Measurements from ENCODE around the gene PHOSPHO2.
"Not testable (repeated sequence)": the region's sequence is repeated elsewhere in the genome, so short reads cannot be mapped to it uniquely, and the experiment has no call there.

Gene PHOSPHO2

DNA sequence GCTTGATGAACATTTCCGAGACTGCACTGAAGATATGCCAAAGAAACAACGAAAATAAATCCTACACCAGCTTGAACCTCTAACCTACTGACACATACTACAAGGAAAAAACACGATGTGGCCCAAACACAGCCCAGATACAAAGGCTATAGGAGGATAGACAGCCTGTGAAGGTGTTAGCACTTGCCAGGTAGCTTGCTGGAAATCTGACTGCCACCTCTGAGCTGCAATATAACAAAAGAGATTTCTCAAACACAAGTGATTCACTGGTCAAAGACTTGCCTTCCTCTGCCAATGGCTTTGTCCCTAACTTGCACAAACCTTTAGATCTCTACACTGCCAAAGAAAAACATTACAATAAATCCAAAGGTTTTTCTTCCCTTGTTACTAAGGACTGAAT is 21.2 kb upstream of the PHOSPHO2 start:
- H3K27ac Mint-ChIP-seq = no peak overlapping the region
- H3K27me3 Mint-ChIP-seq = peaks cover 20% of the 10 kb centered on the region
- ATAC-seq (no peak), DNase-seq (no peak)
- no peak overlapping the region for H3K4me3 Mint-ChIP-seq
- no peaks in the 10 kb centered on the region for H3K9me3 Mint-ChIP-seq
- H3K4me1 Mint-ChIP-seq = no peaks in the 10 kb centered on the region

DNA sequence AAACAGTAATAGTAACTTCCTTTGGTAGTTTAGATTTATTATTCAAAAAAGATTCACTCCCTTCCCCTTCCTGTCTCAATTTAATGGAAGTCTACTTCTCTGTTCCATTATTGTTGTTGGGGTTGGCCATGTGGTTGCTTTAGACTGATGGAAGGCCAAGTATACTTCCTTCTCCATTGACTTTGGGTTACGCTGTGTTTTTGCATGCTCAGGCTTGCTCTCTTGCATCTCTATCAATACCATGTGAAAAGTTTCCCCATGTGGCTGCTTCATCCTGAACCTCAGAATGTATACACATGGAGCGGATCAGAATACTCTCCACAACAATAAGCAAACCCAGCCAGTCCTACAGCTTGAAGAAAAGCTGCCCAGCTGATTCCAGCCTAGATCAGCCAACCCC is 20.3 kb upstream of the PHOSPHO2 start:
- Mint-ChIP-seq H3K4me1 (no peaks in the 10 kb centered on the region), H3K27ac (no peak overlapping the region), H3K27me3 (peaks cover 20% of the 10 kb centered on the region), H3K4me3 (no peak overlapping the region), H3K9me3 (no peaks in the 10 kb centered on the region)
- ATAC-seq (no peak), DNase-seq (no peak)

DNA sequence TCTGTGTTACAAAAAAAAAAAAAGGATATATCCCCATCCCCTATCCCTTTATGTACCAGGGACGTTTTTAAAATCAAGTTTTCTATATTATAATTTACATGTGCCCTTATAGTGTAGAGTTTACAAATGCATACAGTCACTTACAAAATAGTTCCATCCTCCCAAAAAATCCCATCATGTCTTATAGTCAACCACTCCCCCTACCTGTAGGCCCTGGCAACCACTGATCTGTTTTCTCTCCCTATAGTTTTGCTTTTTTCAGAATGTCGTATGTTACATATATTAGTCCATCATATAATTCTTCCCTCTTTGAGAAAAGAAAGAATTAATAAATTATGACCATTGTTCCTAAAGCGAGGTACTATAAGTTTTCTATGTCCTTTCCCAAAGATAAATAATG is 17.9 kb upstream of the PHOSPHO2 start:
- Mint-ChIP-seq H3K27ac (peak overlapping the region in 1 of 2 donors; percentile 13), H3K27me3 (peaks cover 20% of the 10 kb centered on the region), H3K4me3 (no peak overlapping the region), H3K9me3 (peaks cover 4 to 6% of the 10 kb centered on the region in 2 donors), H3K4me1 (no peaks in the 10 kb centered on the region)
- DNase-seq (no peak), ATAC-seq (no peak)

DNA sequence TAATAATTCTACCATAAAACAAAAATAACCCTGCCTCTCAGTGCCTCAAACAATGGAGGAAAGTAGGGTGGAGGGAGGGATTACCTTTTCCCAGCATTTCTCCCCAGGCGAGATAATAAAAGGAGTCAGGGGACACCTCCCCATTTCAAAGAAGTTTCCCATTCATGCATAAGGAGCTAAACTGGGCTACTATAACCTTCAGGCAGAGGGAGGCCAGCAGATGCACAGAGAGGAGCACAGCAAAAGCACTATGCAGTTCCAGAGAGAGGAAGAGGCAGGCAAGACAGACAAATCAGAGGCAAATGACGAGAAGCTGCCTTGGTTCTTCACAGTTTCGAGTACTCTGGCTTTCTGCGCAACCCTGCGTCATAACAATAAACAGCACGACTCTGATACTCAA is 17.4 kb upstream of the PHOSPHO2 start:
- Mint-ChIP-seq H3K4me1 (no peaks in the 10 kb centered on the region), H3K27me3 (peaks cover 20% of the 10 kb centered on the region), H3K4me3 (no peak overlapping the region), H3K27ac (no peak overlapping the region), H3K9me3 (peaks cover 4 to 6% of the 10 kb centered on the region in 2 donors)
- no peak for ATAC-seq
- no peak for DNase-seq

DNA sequence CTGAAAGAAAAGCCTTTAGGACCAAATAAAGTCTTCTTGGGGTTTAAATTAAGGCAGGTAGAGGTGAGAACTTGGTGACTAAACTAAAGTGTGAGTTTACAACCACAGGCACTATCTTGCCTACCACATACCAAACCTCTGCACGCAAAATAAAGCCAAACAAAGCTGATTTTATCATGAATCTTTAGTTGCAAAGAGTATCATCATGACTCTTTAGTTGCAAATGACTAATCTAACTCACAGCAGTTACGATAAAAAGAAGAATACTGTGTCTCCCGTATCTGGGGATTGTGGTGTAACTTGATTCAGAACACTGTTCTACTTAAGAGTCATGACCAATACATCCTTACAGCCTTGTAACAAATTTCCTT is 11.2 kb upstream of the PHOSPHO2 start:
- peaks cover 5% of the 10 kb centered on the region for H3K4me1 Mint-ChIP-seq
- ATAC-seq (peak; percentile 95), DNase-seq (peak in 1 of 2 donors; percentile 22)
- H3K27ac Mint-ChIP-seq = no peak overlapping the region
- no peak overlapping the region for H3K4me3 Mint-ChIP-seq
- H3K9me3 Mint-ChIP-seq = peaks cover 4 to 6% of the 10 kb centered on the region in 2 donors
- no peaks in the 10 kb centered on the region for H3K27me3 Mint-ChIP-seq

DNA sequence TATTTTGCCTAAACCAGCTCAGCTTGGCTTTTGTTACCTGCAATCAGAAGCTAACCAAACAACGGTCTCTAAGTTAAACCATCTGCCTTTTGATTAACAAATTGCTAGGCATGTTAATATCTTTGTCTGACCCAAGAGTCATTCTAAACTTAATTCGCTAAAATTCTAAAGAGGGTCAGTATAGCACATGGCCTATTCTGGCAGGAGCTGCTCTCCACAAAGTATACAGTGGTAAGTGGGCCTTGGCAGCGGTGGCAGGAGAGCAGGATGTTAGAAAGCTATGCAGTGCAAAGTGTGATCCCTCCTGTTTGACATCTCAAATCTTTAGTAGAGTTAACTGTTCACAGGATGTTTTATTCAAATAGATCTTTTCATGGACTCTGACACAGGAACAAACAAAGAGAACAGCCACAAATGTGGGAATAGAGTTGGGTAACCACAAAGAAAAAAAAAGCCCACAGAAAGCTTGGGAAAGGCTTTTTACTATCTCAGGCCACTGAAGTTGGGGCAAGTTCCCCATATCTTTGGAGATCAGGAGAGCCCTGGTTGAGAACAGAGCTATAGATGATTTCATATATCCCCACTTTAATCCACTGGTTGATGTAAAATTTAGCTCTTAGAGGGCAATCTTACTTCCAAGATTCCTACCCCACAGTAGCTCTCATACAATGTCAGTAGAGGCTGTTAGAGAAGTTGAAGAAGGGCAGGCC is 10.7 kb upstream of the PHOSPHO2 start:
- DNase-seq = no peak
- no peak overlapping the region for H3K4me3 Mint-ChIP-seq
- peaks cover 5% of the 10 kb centered on the region for H3K4me1 Mint-ChIP-seq
- no peak overlapping the region for H3K27ac Mint-ChIP-seq
- H3K27me3 Mint-ChIP-seq = peaks cover 5% of the 10 kb centered on the region
- peaks cover 7 to 11% of the 10 kb centered on the region in 2 donors for H3K9me3 Mint-ChIP-seq
- ATAC-seq = peak; percentile 62

DNA sequence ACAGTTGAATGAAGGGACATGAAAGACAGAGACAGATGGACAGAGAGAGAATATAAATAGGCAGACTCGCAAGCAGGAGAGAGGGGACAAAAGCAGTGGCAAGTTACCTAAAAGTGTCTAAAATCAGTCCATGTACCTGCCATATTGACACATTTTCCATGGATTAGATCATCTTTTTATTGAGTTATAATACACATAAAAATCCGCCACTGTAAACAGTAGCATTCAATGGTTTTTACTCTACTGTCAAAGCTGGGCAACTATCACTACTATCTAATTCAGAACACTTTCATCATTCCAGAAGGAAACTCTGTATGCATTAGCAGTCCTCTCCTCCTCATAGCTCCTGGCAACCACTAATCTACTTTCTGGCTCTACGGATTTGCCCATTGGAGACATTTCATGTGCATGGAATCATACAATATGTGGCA is 10.1 kb upstream of the PHOSPHO2 start:
- Mint-ChIP-seq H3K4me3 (no peak overlapping the region), H3K27me3 (peaks cover 10% of the 10 kb centered on the region), H3K27ac (no peak overlapping the region), H3K4me1 (peaks cover 5% of the 10 kb centered on the region), H3K9me3 (peaks cover 12 to 14% of the 10 kb centered on the region in 2 donors)
- DNase-seq (no peak), ATAC-seq (no peak)

DNA sequence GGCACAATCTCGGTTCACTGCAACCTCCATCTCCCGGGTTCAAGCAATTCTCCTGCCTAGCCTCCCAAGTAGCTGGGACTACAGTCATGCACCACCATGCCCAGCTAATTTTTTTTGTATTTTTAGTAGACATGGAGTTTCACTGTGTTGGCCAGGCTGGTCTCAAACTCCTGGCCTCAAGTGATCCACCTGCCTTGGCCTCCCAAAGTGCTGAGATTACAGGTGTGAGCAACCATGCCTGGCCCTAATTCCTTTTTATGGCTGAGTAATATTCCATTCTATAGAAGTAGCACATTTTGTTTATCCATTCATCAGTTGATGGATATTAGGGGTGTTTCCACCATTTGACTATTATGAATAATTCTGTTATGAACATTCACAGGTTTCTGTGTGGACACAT is 9.6 kb upstream of the PHOSPHO2 start:
- not testable (repeated sequence) for ATAC-seq, H3K4me3 Mint-ChIP-seq, DNase-seq, H3K4me1 Mint-ChIP-seq, H3K27ac Mint-ChIP-seq, H3K27me3 Mint-ChIP-seq
- peaks cover 12 to 14% of the 10 kb centered on the region in 2 donors for H3K9me3 Mint-ChIP-seq

DNA sequence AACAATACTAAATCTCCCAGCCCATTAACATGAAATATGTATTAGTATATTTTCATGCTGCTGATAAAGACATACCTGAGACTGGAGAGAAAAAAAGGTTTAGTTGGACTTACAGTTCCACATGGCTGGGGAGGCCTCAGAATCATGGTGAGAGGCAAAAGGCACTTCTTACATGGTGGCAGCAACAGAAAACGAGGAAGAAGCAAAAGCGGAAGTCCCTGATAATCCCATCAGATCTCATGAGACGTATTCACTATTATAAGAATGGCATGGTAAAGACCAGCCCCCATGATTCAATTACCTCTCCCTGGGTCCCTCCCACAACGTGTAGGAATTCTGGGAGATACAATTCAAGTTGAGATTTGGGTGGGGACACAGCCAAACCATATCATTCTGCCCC is 7.4 kb upstream of the PHOSPHO2 start:
- not testable (repeated sequence) for H3K4me1 Mint-ChIP-seq, H3K27ac Mint-ChIP-seq, H3K27me3 Mint-ChIP-seq, DNase-seq, ATAC-seq, H3K4me3 Mint-ChIP-seq
- H3K9me3 Mint-ChIP-seq = peaks cover 8 to 20% of the 10 kb centered on the region in 2 donors

DNA sequence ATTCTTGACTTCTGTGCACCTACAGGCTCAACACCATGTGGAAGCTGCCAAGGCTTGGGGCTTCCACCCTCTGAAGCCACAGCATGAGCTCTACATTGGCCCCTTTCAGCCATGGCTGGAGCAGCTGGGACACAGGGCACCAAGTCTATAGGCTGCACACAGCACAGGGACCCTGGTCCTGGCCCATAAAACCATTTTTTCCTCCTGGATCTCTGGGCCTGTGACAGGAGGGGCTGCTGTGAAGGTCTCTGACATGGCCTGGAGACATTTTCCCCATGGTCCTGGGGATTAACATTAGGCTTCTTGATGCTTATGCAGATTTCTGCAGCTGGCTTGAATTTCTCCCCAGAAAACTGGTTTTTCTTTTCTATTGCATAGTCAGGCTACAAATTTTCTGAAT is 6.3 kb upstream of the PHOSPHO2 start:
- not testable (repeated sequence) for DNase-seq, H3K27me3 Mint-ChIP-seq, H3K4me3 Mint-ChIP-seq, H3K4me1 Mint-ChIP-seq, ATAC-seq, H3K27ac Mint-ChIP-seq
- H3K9me3 Mint-ChIP-seq = peaks cover 8 to 20% of the 10 kb centered on the region in 2 donors

DNA sequence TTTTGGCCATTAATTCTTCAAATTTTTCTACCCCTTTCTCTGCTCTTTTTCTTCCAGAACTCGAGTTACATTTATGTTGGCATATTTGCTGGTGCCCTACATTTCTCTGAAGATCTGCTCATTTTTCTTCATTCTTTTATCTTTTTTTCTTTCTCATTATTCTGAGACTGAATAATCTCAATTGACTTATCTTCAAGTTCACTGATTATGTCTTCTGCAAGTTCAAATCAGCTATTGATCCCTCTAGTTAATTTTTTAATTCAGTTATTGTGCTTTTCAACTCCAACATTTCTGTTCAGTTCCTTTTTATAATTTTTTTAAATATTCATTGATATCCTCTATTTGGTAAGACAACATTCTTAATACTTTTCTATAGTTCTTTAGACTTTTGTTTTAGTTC is 3.3 kb upstream of the PHOSPHO2 start:
- no peak for DNase-seq
- H3K4me3 Mint-ChIP-seq = no peak overlapping the region
- no peak for ATAC-seq
- H3K27ac Mint-ChIP-seq = no peak overlapping the region
- H3K4me1 Mint-ChIP-seq = peaks cover 12% of the 10 kb centered on the region
- peaks cover 8 to 20% of the 10 kb centered on the region in 2 donors for H3K9me3 Mint-ChIP-seq
- peaks cover 10% of the 10 kb centered on the region for H3K27me3 Mint-ChIP-seq

DNA sequence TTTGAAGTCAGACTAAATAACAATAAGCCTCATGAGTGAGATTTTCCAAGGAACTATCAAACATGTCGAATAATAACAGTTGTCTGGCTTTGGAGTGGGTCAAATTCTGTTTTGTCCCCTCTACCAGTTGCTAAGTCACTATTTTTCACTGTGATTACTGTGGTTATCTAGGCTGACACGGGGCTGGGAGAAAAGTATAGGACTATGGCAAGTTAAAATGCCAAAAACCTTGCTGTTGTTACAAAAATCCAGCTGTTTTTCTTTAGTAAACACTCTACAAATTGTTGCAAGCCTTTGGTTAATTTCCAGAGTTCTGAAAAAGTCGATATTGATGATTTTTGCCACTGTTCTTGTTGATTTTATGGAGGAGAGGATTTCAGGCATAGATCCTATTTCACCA is 1.6 kb upstream of the PHOSPHO2 start:
- peaks cover 19% of the 10 kb centered on the region for H3K4me1 Mint-ChIP-seq
- no peak for DNase-seq
- H3K9me3 Mint-ChIP-seq = peaks cover 8 to 20% of the 10 kb centered on the region in 2 donors
- no peak overlapping the region for H3K27ac Mint-ChIP-seq
- ATAC-seq = no peak
- H3K27me3 Mint-ChIP-seq = peaks cover 10% of the 10 kb centered on the region
- H3K4me3 Mint-ChIP-seq = no peak overlapping the region

DNA sequence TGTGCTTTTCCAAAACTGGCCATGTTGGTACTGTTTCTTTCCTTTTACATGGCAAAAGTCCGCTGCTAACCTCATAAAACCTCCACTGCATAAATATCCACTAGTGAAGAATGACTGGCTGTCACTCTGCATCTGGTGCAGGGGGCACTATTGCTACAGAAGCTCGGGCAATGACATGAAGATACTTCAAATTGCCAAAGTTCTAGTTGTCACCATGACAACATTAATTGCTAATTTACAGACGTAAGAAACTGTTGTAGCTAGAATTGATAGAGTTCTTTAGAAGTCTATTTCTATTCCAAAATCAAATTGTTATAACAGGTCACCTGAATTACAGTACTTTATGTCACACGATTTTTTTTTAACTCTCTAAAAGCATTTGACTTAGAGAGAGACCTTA is 909 bp upstream of the PHOSPHO2 start:
- DNase-seq = no peak
- Mint-ChIP-seq H3K4me1 (peaks cover 24% of the 10 kb centered on the region), H3K27me3 (peaks cover 7% of the 10 kb centered on the region), H3K27ac (peak overlapping the region; percentile 27 to 97), H3K4me3 (peak overlapping the region; percentile 65 to 89), H3K9me3 (peaks cover 6 to 19% of the 10 kb centered on the region in 2 donors)
- no peak for ATAC-seq

DNA sequence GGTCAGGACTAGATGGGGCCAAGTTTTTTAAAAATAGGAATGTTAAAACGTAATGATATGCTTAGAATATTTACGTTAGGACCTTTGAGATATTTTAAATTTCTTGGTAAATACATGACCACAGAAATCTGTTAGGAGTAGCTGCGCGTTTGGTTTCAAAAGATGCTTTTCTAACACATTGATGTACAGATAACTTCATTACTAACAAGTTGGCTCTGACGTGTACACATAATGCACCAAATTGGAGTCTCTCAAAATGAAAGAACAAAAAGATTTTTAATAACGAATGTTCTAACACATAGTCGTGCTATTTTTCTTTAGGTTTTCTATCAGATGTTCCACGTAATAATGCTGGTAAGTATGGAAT is 608 bp downstream of the PHOSPHO2 start:
- no peaks in the 10 kb centered on the region for H3K27me3 Mint-ChIP-seq
- peak overlapping the region; percentile 89 to 99 for H3K4me3 Mint-ChIP-seq
- H3K27ac Mint-ChIP-seq = peak overlapping the region; percentile 97 to 98
- H3K9me3 Mint-ChIP-seq = peaks cover 0 to 12% of the 10 kb centered on the region in 2 donors
- peaks cover 24% of the 10 kb centered on the region for H3K4me1 Mint-ChIP-seq
- no peak for DNase-seq
- no peak for ATAC-seq

DNA sequence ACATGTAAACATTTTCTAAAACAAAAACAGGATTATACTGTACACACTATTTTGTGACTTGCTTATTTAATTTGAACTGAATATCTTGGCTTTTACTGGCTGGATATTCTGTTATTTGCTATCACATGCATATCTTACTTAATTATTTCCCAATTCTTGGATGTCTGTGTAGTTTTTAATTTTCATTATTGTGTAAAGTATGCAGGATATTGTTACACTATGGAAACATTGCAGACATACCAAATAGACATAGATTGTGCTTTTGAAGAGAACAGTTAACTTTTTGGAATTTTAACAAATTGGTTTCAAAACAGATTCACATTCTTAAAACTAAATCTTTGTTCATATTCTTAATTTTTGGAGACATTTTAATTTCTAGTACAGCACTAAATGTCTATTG is 2.1 kb downstream of the PHOSPHO2 start:
- H3K9me3 Mint-ChIP-seq = peaks cover 0 to 4% of the 10 kb centered on the region in 2 donors

DNA sequence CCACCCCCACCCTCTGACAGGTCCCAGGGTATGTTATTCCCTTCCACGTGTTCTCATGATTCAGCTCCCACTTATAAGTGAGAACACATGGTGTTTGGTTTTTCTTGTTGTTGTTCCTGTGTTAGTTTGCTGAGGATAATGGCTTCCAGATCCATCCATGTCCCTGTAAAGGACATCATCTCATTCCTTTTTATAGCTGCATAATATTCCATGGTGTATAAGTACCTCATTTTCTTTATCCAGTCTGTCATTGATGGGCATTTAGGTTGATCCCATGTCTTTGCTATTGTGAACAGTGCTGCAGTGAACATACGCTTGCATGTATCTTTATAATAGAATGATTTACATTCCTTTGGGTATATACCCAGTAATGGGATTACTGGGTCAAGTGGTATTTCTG is 4.9 kb downstream of the PHOSPHO2 start:
- not testable (repeated sequence) for H3K9me3 Mint-ChIP-seq, ATAC-seq, DNase-seq, H3K27me3 Mint-ChIP-seq, H3K27ac Mint-ChIP-seq, H3K4me3 Mint-ChIP-seq
- peaks cover 15% of the 10 kb centered on the region for H3K4me1 Mint-ChIP-seq

More for the DNA sequence above, 2.1 kb downstream of the PHOSPHO2 start:
- H3K4me1 Mint-ChIP-seq = peaks cover 24% of the 10 kb centered on the region
- ATAC-seq = no peak
- H3K27ac Mint-ChIP-seq = no peak overlapping the region
- no peaks in the 10 kb centered on the region for H3K27me3 Mint-ChIP-seq
- no peak for DNase-seq
- H3K4me3 Mint-ChIP-seq = no peak overlapping the region

DNA sequence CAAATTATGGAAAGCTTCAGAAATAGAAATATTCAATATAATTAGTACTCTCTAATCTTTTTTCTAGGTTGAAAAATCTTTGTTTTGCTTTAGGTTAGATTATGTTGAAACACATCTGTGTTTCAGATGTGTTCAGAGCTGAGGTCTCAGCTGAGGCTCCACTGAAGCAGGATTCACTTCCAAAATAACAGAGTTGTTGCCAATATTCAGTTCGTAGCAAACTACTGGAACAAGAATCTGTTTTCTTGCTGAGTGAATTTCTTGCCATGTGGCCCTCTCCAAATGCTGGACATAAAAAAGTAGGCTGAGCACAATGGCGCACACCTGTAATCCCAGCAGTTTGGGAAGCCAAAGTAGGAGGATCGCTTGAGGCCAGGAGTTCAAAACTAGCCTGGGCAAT is 8.7 kb downstream of the PHOSPHO2 start:
- Mint-ChIP-seq H3K27me3 (no peaks in the 10 kb centered on the region), H3K9me3 (no peaks in the 10 kb centered on the region), H3K4me3 (no peak overlapping the region), H3K27ac (no peak overlapping the region), H3K4me1 (peaks cover 2% of the 10 kb centered on the region)
- ATAC-seq (no peak), DNase-seq (no peak)
